NCI-H2196 treated with DMSO at 0.1 percent for 48 hours (cell line): Measurements from ENCODE around the gene WSB1.
"Not testable (repeated sequence)": the region's sequence is repeated elsewhere in the genome, so short reads cannot be mapped to it uniquely, and the experiment has no call there.

ENCODE experiments used
- DNase-seq: peaks from one replicate; lab custom pipeline; 2025; ENCODE audit not compliant: unreplicated experiment; lab: John Stamatoyannopoulos, UW

The WSB1 gene

DNA sequence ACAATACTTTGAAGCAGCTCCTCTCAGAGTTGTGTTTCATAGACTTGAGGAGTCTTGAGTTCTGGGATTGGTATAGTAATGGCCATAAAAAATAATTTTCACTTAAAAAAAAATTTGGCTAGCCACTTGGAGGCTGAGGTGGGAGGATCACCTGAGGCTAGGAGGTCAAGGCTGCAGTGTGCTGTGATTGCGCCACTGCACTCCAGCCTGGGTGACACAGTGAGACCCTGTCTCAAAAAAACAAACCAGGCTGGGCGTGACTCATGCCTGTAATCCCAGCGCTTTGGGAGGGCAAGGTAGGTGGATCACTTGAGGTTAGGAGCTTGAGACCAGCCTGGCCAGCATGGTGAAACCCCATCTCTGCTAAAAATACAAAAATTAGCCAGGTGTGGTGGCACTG is 14.8 kb upstream of the WSB1 start:
- DNase-seq = not testable (repeated sequence)

DNA sequence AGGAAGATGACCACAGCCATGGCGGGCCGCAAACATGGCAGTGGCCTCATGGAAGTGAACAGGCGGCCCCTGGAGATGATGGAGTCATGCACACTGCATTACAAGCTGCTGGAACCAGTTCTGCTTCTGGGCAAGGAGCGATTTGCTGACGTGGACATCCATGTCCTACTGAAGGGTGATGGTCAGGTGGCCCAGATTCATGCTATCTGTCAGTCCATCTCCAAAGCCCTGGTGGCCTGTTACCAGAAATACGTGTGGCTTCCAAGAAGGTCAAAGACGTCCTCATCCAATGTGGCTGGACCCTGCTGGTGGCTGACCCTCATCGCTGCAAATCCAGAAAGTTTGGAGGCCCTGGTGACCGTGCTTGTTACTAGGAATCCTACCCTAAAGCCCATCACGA is 13.4 kb upstream of the WSB1 start:
- no peak for DNase-seq

DNA sequence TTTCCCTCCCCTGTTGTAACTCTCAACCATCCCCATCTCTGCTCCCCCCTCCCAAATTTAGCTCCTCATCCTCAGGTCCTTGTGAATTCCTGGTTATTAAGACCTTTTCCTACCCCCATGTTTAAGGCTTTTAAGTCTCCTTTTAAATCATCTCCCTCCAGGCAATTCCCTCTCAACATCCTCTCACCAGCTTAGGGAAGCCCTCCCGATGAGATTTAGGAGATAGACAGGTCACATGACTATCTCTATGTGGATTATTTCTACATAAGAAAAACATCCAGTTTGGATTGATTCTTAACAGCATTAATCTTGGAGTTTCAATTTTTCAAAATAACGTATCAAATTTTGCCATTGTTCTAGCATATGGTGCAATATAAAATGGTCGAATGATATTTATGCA is 12.5 kb upstream of the WSB1 start:
- no peak for DNase-seq

DNA sequence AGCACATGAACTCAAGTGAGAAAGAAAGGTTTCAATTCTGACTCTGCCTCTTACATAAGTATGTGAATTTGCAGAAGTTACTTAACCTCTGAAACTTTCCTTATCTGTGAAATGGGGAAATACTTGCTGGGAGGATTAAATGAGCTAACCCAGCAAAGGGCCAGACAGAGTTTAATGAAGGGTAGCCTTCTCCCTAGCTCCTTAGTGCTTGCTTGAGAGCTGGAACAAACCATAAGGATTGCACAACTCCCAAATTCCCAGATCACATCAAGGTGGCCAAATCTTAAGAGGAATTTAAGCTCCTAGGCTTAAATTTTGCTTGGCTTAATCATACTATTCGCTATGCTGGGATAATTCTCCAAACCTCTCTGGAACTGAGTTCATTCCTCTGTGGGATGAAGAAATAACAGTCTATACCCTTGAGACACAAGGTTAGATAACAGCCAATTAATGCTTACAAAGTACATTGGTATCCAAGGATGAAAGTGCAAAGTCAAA is 11.8 kb upstream of the WSB1 start:
- DNase-seq = no peak

DNA sequence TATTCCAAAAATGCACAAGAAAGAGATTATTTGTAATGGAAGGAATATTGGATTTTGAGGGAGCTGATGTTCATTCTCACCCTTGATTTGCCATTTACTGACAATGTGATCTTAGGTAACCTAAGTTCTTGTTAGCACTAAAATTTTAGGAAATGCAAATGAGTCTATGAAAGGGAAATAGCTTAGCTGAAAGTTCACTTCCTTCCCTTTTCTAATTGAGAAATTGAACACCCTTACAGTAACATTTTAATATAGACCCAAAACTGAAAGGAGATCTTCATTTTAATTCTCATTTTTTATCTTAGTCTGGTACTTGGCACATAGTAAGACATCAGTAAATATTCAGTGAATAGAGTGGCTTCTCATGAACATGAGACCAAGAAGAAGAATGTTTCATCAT is 10.9 kb upstream of the WSB1 start:
- DNase-seq = no peak

DNA sequence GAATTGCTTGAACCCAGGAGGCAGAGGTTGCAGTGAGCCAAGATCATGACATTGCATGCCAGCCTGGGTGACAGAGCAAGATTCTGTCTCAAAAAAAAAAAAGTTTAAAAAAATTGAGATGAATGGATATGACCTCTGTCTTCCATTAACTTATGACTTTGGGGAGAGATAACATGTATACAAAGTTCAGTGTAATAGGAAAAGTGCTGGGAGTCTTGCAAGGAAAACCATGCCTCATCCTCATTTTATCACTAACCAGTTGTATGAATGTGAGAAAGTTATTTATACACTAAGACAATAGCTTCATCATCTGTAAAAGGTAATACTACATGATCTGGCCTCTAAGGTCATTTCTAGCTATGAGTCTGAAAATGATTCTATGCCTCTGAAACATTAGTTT is 10.2 kb upstream of the WSB1 start:
- no peak for DNase-seq

DNA sequence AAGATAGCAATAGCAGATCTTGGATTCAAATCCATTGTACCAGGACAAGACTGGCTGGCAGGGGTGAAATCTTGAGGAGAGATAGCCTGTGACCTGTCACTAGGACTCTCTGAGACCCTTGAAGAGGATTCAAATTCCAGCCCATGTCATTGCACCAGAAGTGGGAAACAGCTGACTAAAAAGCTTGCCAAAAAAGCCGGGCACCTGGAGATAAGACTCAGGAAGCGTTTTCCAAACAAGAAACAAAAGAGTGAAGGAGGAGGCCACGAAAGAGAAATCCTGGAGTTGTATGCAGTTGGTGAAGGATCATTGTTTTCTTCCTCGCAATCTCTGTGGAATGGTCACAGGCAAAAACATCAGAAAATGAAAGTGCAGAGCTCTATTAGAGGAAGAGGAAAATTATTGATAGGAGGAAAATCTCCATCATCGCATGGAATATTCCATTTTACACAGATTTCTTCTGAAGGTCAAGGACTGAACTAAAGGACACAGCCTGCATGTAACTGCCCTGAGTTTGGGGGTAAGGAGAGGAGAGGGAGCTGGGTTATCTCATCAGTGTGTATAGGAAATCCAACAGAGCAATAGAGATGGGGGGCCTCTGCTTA is 9.0 kb upstream of the WSB1 start:
- no peak for DNase-seq

DNA sequence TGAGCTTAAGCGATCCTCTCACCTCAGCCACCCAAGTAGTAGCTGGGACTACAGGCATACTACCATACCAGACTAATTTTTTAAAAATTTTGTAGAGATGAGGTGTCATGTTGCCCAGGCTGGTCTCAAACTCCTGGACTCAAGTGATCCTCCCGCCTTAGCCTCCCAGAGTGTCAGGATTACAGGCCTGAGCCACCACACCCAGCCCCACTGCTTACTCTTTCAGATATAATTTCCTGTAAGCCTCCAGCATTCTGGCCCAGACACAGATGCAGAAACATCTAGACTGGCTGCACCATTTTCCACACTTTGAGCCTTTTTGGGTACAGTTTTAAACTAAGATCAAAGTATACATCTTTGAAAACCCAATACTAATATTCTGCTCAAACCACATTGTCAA is 8.4 kb upstream of the WSB1 start:
- DNase-seq = no peak

DNA sequence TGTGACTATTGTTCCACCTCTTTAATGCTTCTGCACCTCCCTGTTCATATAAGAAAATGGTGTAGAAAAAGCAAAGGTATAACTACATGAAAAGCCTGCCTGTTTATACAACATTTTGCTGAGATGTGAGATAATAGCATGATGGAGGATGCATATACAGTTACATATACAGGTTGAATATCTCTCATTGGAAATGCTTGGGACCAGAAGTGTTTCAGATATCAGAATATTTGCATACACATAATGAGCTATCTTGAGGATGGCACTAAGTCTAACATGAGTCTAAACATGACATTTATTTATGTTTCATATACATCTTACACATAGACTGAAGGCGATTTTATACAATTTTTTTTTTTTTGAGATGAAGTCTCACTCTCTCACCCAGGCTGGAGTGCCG is 5.7 kb upstream of the WSB1 start:
- no peak for DNase-seq

DNA sequence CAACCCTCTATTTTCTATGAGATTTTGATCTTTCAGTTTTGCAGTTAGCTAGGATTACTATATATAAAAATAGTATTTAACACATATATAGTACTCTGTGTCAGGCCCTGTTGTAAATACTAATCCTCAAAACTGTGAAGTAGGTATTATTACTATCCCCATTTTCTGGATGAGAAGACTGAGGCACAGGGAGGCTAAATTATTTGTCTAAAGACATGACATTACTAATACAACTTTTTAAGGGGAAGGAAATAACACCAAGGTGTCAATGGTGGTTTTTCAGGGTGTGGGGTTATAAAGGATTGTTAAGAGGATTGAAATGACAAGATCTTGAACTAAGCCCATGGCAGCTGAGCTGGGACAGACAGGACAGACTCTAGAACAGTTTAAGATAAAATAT is 4.1 kb upstream of the WSB1 start:
- DNase-seq = no peak

DNA sequence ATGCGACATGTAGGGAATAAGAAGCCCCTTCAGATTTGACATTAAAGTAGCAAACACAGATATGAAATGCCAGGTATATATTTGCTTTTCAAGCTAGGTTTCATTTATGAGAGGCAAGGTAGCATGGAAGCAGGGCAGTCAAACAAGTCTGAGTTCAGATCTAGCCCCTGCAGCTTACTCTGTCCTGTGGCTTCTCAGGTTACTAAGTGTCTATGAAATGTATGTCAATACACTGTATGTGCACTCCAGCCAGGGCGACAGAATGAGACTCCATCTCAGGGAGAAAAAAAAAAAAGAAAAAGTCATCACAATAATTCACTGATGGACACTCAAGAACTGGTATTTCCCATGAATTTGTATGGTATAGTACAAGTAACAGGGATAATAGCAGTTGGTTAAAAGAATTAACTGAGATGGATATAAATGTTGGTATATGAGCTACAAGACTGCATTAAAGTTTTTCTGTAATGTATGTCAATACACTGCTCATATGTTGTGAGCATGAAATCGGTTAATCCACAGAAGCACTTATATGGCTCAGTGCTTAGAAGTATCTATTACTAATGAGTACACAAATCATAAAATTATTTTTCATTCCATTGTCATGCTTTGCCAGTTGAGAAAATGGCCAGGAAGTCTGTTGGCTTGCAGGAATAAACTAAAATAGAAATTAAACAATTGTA is 2.9 kb upstream of the WSB1 start:
- DNase-seq = no peak

DNA sequence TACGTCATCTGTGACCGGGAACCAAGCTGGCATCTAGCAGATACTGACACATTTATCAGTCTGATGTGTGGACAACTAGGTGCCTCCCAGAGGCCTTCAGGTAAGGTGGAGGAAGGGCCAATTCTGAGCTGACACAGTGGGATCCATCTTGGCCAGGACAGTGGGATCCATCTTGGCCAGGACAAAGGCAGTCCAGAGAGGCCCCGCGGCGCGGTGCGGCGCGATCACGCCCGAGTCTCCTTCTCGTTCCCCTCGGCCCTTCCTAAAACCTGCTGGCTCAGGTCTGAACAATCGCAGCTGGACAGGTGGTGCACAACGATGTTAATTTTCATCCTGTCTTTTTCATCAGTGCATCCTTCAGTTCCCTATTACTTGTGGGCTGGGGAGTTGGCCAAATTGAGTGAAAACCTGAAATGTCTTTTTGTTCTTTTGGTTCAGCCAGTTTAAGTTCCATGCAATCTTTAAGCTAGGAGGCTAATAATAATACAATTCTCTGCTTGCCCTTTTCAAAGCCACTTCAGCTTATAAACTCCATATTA is 486 bp upstream of the WSB1 start:
- no peak for DNase-seq

DNA sequence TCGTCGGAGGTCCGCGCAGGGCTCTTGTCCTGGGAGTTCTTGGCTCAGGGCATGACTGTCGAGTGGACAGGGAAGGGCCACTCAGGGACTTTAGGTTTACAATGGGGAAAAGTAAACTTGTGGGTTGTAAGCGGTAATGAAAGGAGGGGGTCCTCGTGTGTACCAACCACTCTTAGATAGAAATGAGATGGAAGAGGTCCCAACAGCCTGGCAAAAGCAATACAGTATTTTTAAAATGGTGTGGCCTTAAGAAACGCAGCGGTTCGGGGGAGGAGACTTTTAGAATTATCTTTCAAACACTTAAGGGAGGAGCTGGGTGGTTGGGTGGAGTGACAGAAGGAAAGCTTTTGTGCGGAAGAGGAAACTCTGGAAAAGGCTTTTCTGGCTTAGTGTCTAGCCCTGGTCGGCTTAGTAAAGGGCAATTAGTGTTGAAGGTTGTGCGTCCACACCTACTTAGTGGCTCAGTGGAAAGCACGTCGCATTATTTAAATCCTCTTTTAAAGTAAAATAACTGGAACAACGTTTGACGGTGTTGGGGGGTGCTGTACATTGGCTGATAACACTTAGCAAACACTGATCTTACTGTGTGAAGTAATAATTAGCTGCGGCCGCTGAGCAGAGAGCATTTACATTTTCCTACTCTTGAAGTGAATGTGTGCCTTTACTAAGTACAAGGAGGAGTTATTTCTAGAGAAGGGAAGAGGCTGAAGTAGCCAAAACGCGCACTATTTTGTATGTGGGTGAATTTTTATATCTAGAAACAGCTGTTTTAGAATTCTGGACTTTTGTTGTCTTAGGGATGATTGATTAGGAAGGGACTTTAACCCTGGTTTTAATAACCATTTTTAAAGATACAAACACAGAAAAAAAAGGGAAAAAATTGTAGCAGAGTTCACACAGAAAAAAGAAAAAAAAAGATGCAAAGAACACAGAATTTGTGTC is 1.0 kb downstream of the WSB1 start:
- DNase-seq = no peak

DNA sequence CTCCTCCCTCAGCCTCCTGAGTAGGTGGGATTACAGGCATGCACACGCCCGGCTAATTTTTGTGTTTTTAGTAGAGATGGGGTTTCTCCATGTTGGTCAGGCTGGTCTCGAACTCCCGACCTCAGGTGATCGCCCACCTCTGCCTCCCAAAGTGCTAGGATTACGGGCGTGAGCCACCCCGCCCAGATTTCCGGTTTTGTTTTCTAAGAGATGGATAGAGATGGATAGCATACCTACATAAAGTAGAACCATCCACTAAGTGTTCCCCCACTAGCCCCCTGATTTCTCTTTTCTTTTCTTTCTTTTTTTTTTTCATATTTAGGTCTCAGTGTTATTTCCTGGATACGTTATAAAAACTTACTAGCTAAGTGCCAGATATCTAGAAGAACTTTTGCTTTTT is 2.0 kb downstream of the WSB1 start:
- no peak for DNase-seq

DNA sequence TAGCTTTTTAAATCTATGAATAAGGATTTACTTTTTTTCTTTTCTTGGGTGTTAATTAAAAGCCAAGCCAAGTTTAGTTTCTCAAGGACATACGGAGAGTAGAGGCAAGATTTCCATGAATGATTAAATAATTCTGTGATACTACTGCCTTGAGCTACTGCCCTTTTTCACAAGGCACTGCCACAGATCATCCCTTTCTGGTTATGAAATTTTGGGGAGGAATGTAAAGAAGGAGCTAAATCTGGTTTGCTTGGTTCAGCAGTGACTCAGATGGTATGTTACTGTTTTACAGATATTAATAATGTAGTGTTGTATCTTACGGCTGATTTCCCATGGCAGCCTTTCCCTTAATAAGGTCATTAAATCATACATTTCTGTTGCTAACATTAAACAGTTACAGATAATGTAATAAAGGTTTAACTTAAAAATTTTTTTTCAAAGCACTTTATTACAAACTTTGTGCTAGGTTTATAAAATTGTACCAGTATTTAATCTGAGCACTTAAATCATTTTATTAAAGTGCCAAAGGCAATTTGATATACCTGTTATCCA is 2.6 kb downstream of the WSB1 start:
- no peak for DNase-seq

DNA sequence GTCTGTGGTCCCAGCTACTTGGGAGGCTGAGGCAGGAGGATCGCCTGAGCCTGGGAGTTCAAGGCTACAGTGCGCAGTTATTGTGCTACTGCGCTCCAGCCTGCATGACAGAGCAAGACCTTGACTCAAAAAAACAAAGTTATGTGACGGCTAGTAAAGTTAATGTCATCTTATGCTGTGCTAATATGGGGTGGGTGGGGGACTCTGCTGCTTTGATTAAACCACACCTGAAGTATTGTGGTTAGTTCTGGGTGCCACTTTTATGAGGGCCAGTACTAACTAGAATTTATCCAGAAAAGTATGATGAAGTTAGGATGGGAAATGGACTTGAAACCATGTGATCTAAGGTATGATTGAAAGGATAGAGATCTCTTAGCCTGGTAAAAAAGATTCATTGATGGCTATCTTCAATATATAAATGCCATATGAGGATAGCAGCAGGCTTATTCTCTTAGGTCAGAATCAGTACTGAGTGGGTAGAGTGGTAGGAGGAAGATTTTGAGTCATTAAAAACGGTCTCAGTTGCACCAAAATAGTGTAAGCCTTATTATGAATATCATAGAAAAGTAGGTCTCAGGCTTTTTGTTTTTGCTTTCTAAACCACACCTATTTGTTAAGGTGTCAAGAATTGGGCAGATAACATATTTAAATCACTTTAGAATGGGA is 5.6 kb downstream of the WSB1 start:
- no peak for DNase-seq

DNA sequence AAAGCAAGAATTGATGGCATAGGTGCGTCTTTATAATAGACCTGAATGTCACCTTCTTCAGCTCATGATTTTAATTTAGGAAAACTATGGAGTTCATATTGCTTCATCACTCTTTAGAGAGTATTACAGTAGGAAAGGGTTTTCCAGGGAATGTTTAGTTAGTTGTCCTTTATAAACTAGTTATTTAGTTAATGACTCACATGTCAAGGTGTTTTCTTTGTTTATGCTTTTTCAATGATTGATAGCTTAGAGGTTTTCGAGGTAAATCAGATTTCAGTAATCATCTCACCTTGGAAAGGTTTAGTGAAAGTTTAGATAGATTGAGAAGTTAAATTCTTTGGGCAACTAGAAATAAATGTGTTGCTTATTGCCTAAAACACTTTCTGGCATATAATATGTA is 9.8 kb downstream of the WSB1 start:
- no peak for DNase-seq

DNA sequence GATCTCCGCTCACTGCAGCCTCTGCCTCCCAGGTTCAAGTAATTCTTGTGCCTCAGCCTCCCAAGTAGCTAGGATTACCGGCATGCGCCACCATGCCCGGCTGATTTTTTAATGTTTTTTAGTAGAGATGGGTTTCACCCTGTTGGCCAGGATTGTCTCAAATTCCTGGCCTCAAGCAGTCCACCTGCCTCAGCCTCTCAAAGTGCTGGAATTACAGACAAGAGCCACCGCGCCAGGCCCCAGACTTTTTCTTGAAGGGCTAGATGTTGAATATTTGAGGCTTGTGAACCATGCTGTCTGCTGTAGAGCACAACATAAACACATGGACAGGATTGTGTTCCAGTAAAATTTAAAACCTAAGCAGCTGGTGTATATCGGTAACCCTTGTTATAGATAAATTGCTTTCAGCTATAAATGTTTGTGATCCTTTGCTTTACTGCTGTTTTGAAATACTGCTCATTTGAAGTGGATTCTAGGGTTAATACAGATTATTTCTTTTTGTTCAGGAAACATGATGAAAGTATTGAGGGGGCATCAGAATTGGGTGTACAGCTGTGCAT is 12.4 kb downstream of the WSB1 start:
- DNase-seq = no peak

DNA sequence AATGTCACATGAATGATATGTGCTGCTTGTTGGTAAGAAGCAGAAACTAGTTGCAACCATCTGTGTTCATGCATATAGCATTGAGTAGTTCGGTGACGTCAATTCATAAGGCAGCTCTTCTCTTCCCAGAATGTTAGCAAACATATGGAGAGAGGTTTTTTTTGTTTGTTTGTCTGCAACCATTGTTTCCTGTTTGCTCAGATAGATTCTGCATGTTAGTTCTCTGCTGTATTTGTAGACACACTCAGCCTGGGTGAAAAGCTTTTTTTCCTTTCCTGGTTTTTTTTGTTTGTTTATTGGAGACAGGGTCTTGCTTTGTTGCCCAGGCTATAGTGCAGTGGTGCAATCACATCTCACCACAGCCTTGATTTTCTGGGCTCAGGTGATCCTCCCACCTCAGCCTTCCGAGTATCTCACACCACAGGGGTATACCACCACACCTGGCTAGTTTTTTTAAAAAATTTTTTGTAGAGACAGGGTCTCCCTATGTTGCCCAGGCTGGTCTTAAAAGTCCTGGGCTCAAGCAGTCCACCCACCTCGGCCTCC is 16.7 kb downstream of the WSB1 start:
- DNase-seq = no peak

DNA sequence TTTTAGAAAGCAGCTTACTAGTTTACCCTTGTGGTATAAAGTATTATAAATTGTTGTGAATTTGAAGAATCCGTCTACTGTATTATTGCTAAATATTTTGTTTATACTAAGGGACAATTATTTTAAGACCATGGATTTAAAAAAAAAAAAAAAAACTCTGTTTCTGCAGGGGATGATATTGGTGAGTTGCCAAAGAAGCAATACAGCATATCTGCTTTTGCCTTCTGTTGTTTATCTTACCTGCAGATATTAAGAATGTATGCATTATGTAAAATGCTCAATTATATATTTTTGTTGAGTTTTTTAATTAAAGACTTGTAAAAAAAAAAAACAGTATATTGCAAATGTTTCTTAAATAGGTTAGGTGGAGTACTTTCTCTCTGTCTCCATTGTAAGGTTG is 19.4 kb downstream of the WSB1 start:
- no peak for DNase-seq
